GM21360 (cell line): ENCODE data around the gene MROH8.

Experiments used
- ATAC-seq: cut with Tn5 transposase; IDR thresholded peaks from one replicate; pipeline ENCODE4 v1.9.1; 2021; ENCODE audit warnings: mild to moderate bottlenecking, moderate library complexity; ENCODE audit not compliant: unreplicated experiment

The MROH8 gene

GRCh38 chr20:37200376-37200775, 21.0 kb upstream of the MROH8 start:
- no peak for ATAC-seq

GRCh38 chr20:37198932-37199660, 19.7 kb upstream of the MROH8 start:
- no peak for ATAC-seq

GRCh38 chr20:37194621-37195417, 15.5 kb upstream of the MROH8 start:
- no peak for ATAC-seq

- no peak for ATAC-seq
Observed at GRCh38 chr20:37193821-37194220, 14.5 kb upstream of the MROH8 start.

GRCh38 chr20:37193226-37193625, 13.9 kb upstream of the MROH8 start:
- ATAC-seq, result no peak

- ATAC-seq, result no peak
Observed at GRCh38 chr20:37192137-37192854, 12.9 kb upstream of the MROH8 start.

GRCh38 chr20:37190354-37191112, 11.2 kb upstream of the MROH8 start:
- no peak for ATAC-seq

- no peak for ATAC-seq
Observed at GRCh38 chr20:37189416-37190016, 10.2 kb upstream of the MROH8 start.

GRCh38 chr20:37188787-37189186, 9.4 kb upstream of the MROH8 start:
- no peak for ATAC-seq

- no peak for ATAC-seq
Observed at GRCh38 chr20:37185686-37186085, 6.3 kb upstream of the MROH8 start.

GRCh38 chr20:37179683-37180524, 556 bp upstream of the MROH8 start:
- no peak for ATAC-seq

- ATAC-seq, result no peak
Observed at GRCh38 chr20:37172836-37173235, 6.5 kb downstream of the MROH8 start.

GRCh38 chr20:37166867-37167266, 12.5 kb downstream of the MROH8 start:
- ATAC-seq, result no peak

- ATAC-seq, result no peak
Observed at GRCh38 chr20:37165031-37165430, 14.3 kb downstream of the MROH8 start.

GRCh38 chr20:37163832-37164554, 15.4 kb downstream of the MROH8 start:
- ATAC-seq, result no peak

- no peak for ATAC-seq
Observed at GRCh38 chr20:37162646-37163045, 16.7 kb downstream of the MROH8 start.

GRCh38 chr20:37161830-37162549, 17.4 kb downstream of the MROH8 start:
- no peak for ATAC-seq

- ATAC-seq, result no peak
Observed at GRCh38 chr20:37160683-37161082, 18.7 kb downstream of the MROH8 start.
